Epithelial cell of esophagus (primary cell): ENCODE data around the gene FMNL2.

Experiments
- DNase-seq: peaks from one replicate; pipeline ENCODE4 v3.0.0; 2010; ENCODE audit warnings: low read depth
- H3K4me3 ChIP-seq: 2 replicates; pipeline ENCODE4 v1.5.1; 2011; ENCODE audit warnings: mild to moderate bottlenecking, low read length, control low read depth
- CTCF ChIP-seq: IDR thresholded peaks from 2 replicates; pipeline ENCODE4 v1.5.1; 2011; ENCODE audit warnings: low read depth, mild to moderate bottlenecking, low read length, control low read depth, inconsistent platforms; ENCODE audit not compliant: insufficient read depth; ENCODE audit errors: missing control alignments

The FMNL2 gene

GRCh38 chr2:152505495-152505906, 170.5 kb downstream of the FMNL2 start:
- H3K4me3 ChIP-seq, result no peak overlapping the region

GRCh38 chr2:152506843-152507242, 171.9 kb downstream of the FMNL2 start:
- DNase-seq, result peak; percentile 87
- H3K4me3 ChIP-seq, result no peak overlapping the region
- TF ChIP-seq CTCF, result no peak

More at GRCh38 chr2:152505495-152505906, 170.5 kb downstream of the FMNL2 start:
- TF ChIP-seq CTCF, result no peak
- peak; percentile 59 for DNase-seq

- DNase-seq, result no peak
- H3K4me3 ChIP-seq, result no peak overlapping the region
These were observed 172.9 kb downstream of the FMNL2 start for GRCh38 chr2:152507907-152508306.

GRCh38 chr2:152508446-152508845, 173.5 kb downstream of the FMNL2 start:
- no peak for TF ChIP-seq CTCF
- DNase-seq, result peak; percentile 43
- no peak overlapping the region for H3K4me3 ChIP-seq

More at GRCh38 chr2:152507907-152508306, 172.9 kb downstream of the FMNL2 start:
- TF ChIP-seq CTCF, result no peak

- no peak for TF ChIP-seq CTCF
- no peak for DNase-seq
These were observed 175.0 kb downstream of the FMNL2 start for GRCh38 chr2:152509772-152510491.

GRCh38 chr2:152510621-152511020, 175.6 kb downstream of the FMNL2 start:
- no peak for TF ChIP-seq CTCF
- H3K4me3 ChIP-seq, result no peak overlapping the region
- DNase-seq, result peak; percentile 58

More at GRCh38 chr2:152509772-152510491, 175.0 kb downstream of the FMNL2 start:
- H3K4me3 ChIP-seq, result no peak overlapping the region

- H3K4me3 ChIP-seq, result no peak overlapping the region
- no peak for DNase-seq
- TF ChIP-seq CTCF, result no peak
These were observed 177.0 kb downstream of the FMNL2 start for GRCh38 chr2:152511981-152512380.
